K562 (cell line): ENCODE data around the gene ATP8B2. TPM values are rescaled to one million over a fixed set of nuclear protein-coding genes. Genes with fewer than 3 reads are reported as not detected.
A peak's percentile ranks its signal among the peaks of the same experiment; 100 is the strongest.

Experiments
- ARID2 ChIP-seq: fragments of 450-650 bp; IDR thresholded peaks from 2 replicates; pipeline ENCODE4 v1.6.1; 2017; ENCODE audit warnings: antibody characterized with exemption, mild to moderate bottlenecking
- EP300 ChIP-seq: IDR thresholded peaks from 2 replicates; pipeline ENCODE4 v1.6.1; 2012; ENCODE audit warnings: low read length, improper control_type of control experiment
- FOXM1 ChIP-seq, 2 experiments: fragments of 450-650 bp in 1 of 2; sonication (generic) in 1 of 2; formaldehyde crosslinking in 1 of 2; IDR thresholded peaks; 2 replicates each; pipeline versions ENCODE4 v1.6.1 to v1.9.0; 2017 to 2022; ENCODE audit warnings: low read depth in 2 of 2, mild to moderate bottlenecking in 2 of 2, missing genetic modification reagents in 1 of 2, moderate library complexity in 1 of 2
- HCFC1 ChIP-seq: IDR thresholded peaks from 2 replicates; pipeline ENCODE4 v1.6.1; 2012; ENCODE audit warnings: low read depth, low read length, improper control_type of control experiment
- KHSRP ChIP-seq: fragments of 450-650 bp; IDR thresholded peaks from 2 replicates; pipeline ENCODE4 v1.6.1; 2017
- MBD1 ChIP-seq: fragments of 250-450 bp; sonication (Bioruptor Pico); IDR thresholded peaks from 2 replicates; pipeline ENCODE4 v1.8.0; 2022; ENCODE audit warnings: inconsistent platforms
- NFYB ChIP-seq: IDR thresholded peaks from 2 replicates; pipeline ENCODE4 v1.6.1; 2011; ENCODE audit warnings: mild to moderate bottlenecking, moderate library complexity; ENCODE audit not compliant: insufficient read length; ENCODE audit errors: extremely low read depth
- PHF8 ChIP-seq: fragments of 200-600 bp; sonication (generic); IDR thresholded peaks from 2 replicates; pipeline ENCODE4 v1.6.1; 2012; ENCODE audit warnings: mixed run types, mild to moderate bottlenecking, inconsistent platforms, low read length, moderate library complexity, borderline replicate concordance
- PHTF2 ChIP-seq: fragments of 250-450 bp; sonication (Bioruptor Pico); IDR thresholded peaks from 2 replicates; pipeline ENCODE4 v1.5.0; 2021; ENCODE audit warnings: mild to moderate bottlenecking
- POLR2AphosphoS5 ChIP-seq: IDR thresholded peaks from 2 replicates; pipeline ENCODE4 v1.6.1; 2011; ENCODE audit warnings: mild to moderate bottlenecking, low read depth, low read length, moderate library complexity; ENCODE audit not compliant: control insufficient read depth, insufficient read depth
- PPARD ChIP-seq: fragments of 250-450 bp; sonication (Bioruptor Pico); IDR thresholded peaks from 2 replicates; pipeline ENCODE4 v1.8.0; 2022; ENCODE audit warnings: inconsistent platforms, mild to moderate bottlenecking, moderate library complexity
- ZNF609 ChIP-seq: sonication (generic); formaldehyde crosslinking; IDR thresholded peaks from 2 replicates; pipeline ENCODE4 v1.8.1; 2023; ENCODE audit warnings: missing genetic modification reagents, mild to moderate bottlenecking, borderline replicate concordance
- polyA plus RNA-seq, 8 experiments: library from polyadenylated mRNA; depleted of rRNA in 4 of 8; stranded (reverse) in 5 of 8; unstranded in 3 of 8; fragments of >200 nt; fragmentation: Nextera tagmentation in 2 of 8; fragmentation: Illumina TruSeq in 1 of 8; extraction: Ambion mirVana in 2 of 8; extraction: Trizol in 1 of 8; gene quantifications; 2 replicates each; pipeline versions ENCODE4 v1.2.1 to v1.2.3, GENCODE V29; 2011 to 2014; ENCODE audit warnings: inconsistent platforms in 1 of 8, missing spikeins in 1 of 8
- total RNA-seq, 7 experiments: library from RNA; depleted of rRNA in 6 of 7; stranded (reverse); fragments of >200 nt in 6 of 7; fragmentation: Illumina TruSeq in 2 of 7; extraction: Trizol in 2 of 7; gene quantifications; 2 replicates each; pipeline versions ENCODE4 v1.2.1 to v1.2.3, GENCODE V29; 2011 to 2021; ENCODE audit warnings: low replicate concordance in 1 of 7
- TF ChIP-seq, protein P1 (sequence below): IDR thresholded peaks from 2 replicates; pipeline ENCODE4 v1.6.1; 2011; ENCODE audit warnings: borderline replicate concordance, low read depth, mild to moderate bottlenecking, moderate library complexity, low read length; ENCODE audit not compliant: insufficient read depth, poor library complexity, severe bottlenecking
- TF ChIP-seq, protein P2 (sequence below), 2 experiments: fragments of 450-650 bp in 1 of 2; sonication (generic) in 1 of 2; formaldehyde crosslinking; conservative IDR thresholded peaks; 2 replicates each; pipeline versions ENCODE4 v1.4.0 to v1.8.1; 2020 to 2022; ENCODE audit warnings: mild to moderate bottlenecking in 1 of 2, missing genetic modification reagents in 1 of 2
- TF ChIP-seq, protein P3 (sequence below): sonication (generic); formaldehyde crosslinking; IDR thresholded peaks from 2 replicates; pipeline ENCODE4 v1.5.0; 2020; ENCODE audit warnings: missing genetic modification reagents

The ATP8B2 gene
- total and polyA plus RNA-seq, 9 of the 15 experiments (the other 6 are each of a cell fraction or from before 2014, with no cell fraction given) = 0.27 to 33.2 (median 18.4) TPM

DNA sequence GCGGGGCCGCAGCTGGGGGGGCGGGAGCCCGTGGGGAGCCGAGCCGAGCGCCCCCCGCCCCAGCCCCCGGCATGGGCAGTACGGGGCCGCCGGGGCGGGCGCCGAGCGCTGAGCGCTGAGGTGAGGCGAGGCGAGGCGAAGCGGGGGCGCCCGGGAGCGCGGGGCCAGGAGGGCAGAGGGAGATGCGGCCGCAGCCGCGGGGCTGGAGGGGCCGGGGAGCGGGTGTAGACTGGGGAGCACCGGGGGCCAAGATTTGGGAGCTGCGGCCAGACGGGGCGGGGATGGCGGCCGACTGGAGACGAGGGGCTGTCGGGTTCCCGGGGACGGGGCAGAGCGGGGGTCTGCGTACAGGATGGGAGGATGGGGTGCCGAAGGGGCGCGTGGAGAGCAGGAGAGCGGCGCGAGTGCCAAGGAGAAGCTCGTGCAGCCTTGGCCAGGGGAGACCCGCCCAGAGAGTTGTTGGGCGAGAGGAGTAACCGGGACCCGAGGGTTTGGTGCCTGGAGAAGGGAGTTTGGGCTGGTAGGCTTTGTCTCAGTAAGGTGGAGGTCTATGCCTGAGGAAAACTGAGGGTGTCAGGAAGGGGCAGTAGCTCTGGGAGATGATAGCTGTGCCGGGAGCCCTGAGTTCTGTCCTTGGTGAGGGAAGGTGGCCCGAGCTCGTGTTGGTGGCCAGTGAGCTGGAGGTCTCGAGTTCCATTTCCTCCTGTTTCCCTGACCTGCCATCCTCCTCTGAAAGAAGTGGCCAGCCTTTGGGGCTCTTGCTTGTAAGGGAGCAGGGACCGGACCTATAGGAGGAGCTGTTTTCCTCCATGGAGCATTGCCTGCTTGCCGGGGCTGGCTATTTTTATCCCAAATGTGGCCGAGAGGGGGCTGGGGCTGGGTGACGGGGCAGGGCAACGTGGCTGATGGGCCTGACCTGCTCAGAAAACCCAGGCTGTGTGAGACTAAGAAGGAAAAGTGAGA, 539 bp downstream of the ATP8B2 start (continued):
- TF ChIP-seq ZNF609 (CRISPR knock-in tag) = no peak
- no peak for TF ChIP-seq NFYB
- TF ChIP-seq MBD1 = no peak
- TF ChIP-seq PHF8 = peak; percentile 41; the same call in 1 of the 2 replicates
- TF ChIP-seq, protein P1, sequence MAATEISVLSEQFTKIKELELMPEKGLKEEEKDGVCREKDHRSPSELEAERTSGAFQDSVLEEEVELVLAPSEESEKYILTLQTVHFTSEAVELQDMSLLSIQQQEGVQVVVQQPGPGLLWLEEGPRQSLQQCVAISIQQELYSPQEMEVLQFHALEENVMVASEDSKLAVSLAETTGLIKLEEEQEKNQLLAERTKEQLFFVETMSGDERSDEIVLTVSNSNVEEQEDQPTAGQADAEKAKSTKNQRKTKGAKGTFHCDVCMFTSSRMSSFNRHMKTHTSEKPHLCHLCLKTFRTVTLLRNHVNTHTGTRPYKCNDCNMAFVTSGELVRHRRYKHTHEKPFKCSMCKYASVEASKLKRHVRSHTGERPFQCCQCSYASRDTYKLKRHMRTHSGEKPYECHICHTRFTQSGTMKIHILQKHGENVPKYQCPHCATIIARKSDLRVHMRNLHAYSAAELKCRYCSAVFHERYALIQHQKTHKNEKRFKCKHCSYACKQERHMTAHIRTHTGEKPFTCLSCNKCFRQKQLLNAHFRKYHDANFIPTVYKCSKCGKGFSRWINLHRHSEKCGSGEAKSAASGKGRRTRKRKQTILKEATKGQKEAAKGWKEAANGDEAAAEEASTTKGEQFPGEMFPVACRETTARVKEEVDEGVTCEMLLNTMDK = peak; percentile 76
- TF ChIP-seq PHTF2 (CRISPR knock-in tag) = no peak
- no peak for TF ChIP-seq KHSRP
- TF ChIP-seq HCFC1 = peak; percentile 52; the same call in 1 of the 2 replicates
- no peak for TF ChIP-seq PPARD (CRISPR knock-in tag)
- no peak for TF ChIP-seq FOXM1 (IDR thresholded peaks at IDR 0.05; ENCODE audit: low read depth)
- TF ChIP-seq FOXM1 (CRISPR knock-in tag; IDR thresholded peaks at IDR 0.05; ENCODE audit: low read depth) = no peak
- TF ChIP-seq, protein P2, sequence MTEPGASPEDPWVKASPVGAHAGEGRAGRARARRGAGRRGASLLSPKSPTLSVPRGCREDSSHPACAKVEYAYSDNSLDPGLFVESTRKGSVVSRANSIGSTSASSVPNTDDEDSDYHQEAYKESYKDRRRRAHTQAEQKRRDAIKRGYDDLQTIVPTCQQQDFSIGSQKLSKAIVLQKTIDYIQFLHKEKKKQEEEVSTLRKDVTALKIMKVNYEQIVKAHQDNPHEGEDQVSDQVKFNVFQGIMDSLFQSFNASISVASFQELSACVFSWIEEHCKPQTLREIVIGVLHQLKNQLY (CRISPR knock-in tag; conservative IDR thresholded peaks at IDR 0.05) = no peak
- TF ChIP-seq POLR2AphosphoS5 = no peak
- TF ChIP-seq ARID2 = peak; percentile 33; the same call in 1 of the 2 replicates
- TF ChIP-seq EP300 = no peak; the same call in 1 of the 2 replicates
- TF ChIP-seq, protein P3, sequence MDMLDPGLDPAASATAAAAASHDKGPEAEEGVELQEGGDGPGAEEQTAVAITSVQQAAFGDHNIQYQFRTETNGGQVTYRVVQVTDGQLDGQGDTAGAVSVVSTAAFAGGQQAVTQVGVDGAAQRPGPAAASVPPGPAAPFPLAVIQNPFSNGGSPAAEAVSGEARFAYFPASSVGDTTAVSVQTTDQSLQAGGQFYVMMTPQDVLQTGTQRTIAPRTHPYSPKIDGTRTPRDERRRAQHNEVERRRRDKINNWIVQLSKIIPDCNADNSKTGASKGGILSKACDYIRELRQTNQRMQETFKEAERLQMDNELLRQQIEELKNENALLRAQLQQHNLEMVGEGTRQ = no peak
